Fibroblast of the aortic adventitia (primary cell): ENCODE measurements around the gene BNC2. TPM values are rescaled to one million over a fixed set of nuclear protein-coding genes. Genes with fewer than 3 reads are reported as not detected.

Source experiments
- DNase-seq: peaks from one replicate; pipeline ENCODE4 v3.0.0-alpha.2; 2010; ENCODE audit warnings: low read depth
- H3K4me3 ChIP-seq: 2 replicates; pipeline ENCODE4 v1.5.1; 2011; ENCODE audit warnings: low read depth, mild to moderate bottlenecking, control low read depth, low read length, moderate library complexity
- total RNA-seq: library from RNA; depleted of rRNA; stranded (reverse); fragments of >200 nt; gene quantifications from 2 replicates; pipeline ENCODE4 v1.2.3, GENCODE V29; 2012; ENCODE audit warnings: low replicate concordance
- TF ChIP-seq, protein P1 (sequence below): IDR thresholded peaks from 2 replicates; pipeline ENCODE4 v1.5.1; 2011; ENCODE audit warnings: mild to moderate bottlenecking, low read length, control low read depth, inconsistent platforms; ENCODE audit not compliant: insufficient read depth

Gene BNC2
- total RNA-seq, 1 donor: 53.3 TPM

DNA sequence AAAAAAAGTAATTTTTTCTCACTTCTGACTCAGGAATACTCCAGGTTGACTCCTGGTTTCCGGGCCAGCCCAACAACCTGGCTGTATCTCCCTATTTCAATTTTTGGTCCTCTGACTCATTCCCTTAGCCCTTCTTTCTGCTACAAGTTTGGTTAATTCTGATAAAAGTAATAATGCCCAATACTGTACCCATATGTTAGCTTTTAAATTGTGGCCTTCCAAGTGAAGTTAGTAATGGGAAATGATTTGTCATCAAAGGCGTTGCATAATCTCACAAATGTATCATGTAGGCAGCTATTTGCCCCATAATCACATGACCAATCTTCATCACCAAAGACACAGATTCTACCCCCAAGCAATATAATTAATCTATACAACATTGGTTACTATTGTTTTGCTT is 31.1 kb upstream of the BNC2 start:
- peak; percentile 65 for DNase-seq
- no peak overlapping the region for H3K4me3 ChIP-seq
- TF ChIP-seq, protein P1, sequence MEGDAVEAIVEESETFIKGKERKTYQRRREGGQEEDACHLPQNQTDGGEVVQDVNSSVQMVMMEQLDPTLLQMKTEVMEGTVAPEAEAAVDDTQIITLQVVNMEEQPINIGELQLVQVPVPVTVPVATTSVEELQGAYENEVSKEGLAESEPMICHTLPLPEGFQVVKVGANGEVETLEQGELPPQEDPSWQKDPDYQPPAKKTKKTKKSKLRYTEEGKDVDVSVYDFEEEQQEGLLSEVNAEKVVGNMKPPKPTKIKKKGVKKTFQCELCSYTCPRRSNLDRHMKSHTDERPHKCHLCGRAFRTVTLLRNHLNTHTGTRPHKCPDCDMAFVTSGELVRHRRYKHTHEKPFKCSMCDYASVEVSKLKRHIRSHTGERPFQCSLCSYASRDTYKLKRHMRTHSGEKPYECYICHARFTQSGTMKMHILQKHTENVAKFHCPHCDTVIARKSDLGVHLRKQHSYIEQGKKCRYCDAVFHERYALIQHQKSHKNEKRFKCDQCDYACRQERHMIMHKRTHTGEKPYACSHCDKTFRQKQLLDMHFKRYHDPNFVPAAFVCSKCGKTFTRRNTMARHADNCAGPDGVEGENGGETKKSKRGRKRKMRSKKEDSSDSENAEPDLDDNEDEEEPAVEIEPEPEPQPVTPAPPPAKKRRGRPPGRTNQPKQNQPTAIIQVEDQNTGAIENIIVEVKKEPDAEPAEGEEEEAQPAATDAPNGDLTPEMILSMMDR: no peak

DNA sequence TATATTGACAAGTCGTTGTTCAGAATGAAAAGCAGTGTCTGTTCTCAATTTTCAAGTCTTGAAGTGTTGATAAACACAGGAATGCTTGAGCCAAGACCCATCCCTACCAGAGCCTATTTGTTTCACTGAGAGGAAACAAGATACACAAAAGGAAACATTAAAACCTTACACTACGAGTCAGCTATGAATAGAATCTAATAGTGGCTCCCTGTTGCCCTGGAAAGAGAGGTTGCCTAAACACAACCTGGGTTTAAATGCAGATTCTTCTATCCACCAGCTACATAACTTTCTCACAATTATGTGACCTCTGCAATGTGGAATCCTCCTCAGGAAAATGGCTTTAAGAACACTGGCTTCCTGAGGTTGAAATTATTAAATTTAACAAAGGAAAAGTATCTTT is 29.1 kb upstream of the BNC2 start:
- no peak for DNase-seq
- TF ChIP-seq, protein P1: no peak
- H3K4me3 ChIP-seq: no peak overlapping the region

DNA sequence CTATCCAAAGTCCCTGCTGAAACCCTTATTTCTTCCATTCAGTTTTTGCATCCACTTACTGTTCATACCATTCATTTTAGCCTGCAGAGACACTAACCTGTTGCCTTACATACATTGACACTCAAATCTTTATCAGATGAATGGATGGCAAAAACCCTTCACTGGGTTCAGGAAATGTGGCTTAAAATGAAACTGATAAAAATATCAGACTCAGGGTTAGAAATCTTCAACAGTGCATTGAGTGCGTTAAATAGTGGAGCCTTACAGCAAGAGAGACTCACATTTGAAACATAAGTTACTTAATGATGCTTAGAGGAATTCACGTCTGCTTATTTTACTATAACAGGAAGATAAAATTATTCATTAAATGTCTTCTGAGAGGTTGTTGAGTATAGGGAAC is 28.0 kb upstream of the BNC2 start:
- no peak for DNase-seq
- TF ChIP-seq, protein P1: no peak
- no peak overlapping the region for H3K4me3 ChIP-seq

DNA sequence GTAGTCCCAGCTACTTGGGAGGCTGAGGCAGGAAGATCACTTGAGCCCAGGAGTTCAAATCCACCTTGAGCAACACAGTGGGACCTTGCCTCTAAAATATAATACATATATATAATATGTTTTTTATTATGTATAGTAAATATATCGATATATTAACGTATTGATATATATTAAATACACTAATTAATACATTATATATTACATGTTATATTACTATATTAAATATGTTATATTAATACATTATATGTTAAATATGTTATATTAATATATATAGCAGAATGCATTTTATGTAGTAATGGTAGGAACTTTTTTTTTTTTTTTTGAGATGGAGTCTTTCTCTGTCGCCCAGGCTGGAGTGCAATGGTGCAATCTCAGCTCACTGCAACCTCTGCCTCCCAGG is 18.1 kb upstream of the BNC2 start:
- no peak overlapping the region for H3K4me3 ChIP-seq
- TF ChIP-seq, protein P1: no peak
- no peak for DNase-seq

DNA sequence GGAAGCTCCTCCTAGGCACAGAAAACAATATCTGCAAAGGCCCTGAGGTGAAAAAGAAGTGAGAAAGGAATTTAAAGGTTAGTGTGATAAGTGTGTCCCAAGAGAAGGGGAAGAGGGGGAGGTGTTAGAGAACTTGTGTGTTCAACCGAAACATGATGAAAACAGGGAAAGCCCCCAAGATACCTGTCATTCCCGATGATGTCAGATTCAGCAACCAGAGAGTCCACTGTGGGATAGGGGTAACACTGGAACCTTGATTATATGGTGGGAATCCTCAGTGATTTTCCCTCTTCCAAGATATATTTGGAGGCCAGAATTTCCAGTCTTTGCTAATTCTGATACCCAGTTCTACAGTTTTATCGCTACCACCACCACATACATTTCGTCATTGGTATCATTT is 15.5 kb upstream of the BNC2 start:
- DNase-seq: no peak
- TF ChIP-seq, protein P1: no peak
- no peak overlapping the region for H3K4me3 ChIP-seq

DNA sequence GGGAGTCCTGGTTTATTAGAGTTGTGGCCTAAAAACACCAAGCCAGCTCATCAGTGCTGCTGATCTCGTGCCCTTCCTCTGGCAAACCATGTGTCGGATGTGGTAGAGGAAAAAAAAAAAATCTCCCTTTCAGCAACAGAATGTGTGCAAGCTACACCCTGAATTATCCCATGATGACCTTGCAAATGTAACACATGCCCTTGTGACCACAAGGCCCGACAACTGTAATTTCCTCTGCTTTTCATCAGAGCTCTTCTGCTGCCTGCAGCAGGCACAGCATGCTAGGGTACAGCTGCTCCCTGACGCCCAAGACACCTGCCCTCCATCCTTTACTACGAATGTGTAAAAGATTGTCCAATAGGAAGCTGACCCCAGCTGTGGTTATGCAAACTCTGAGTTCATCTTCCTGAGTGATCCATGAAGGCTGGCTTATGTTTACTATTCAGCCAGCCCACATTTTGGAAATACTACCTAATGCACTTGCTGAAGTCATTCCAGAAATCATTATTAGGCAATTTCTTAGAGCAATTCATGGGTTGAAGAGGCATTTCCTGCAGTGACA is 14.6 kb upstream of the BNC2 start:
- peak; percentile 71 for DNase-seq
- TF ChIP-seq, protein P1: no peak
- no peak overlapping the region for H3K4me3 ChIP-seq

DNA sequence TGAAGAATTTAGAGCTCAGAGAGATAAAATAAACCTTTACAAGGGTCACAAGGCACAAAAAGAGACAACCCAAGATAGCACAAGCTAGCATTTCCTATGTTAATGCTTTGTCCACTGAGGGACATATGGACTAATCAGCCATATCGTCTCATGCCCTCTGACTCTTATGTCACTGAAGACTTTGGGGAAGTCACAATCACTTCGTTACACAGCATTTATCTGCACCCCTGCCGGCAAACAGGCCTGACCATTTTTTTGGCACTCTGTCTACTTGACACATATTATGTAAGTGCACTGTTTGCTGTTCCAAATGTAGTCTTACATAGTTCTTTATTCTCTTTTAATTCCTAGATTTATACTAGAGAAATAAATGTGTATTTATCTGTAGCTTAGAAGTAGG is 13.9 kb upstream of the BNC2 start:
- no peak for DNase-seq
- TF ChIP-seq, protein P1: no peak
- no peak overlapping the region for H3K4me3 ChIP-seq
